K562 (cell line): Measurements from ENCODE around the gene EZH2. TPM values are rescaled to one million over a fixed set of nuclear protein-coding genes. Genes with fewer than 3 reads are reported as not detected.
A peak's percentile ranks its signal among the peaks of the same experiment; 100 is the strongest.

ENCODE experiments used
- EWSR1 ChIP-seq: fragments of 450-650 bp; IDR thresholded peaks from 2 replicates; pipeline ENCODE4 v1.6.1; 2018; ENCODE audit warnings: borderline replicate concordance, mild to moderate bottlenecking, low read depth, moderate library complexity; ENCODE audit not compliant: partially characterized antibody
- KLF13 ChIP-seq: fragments of 450-650 bp; IDR thresholded peaks from 2 replicates; pipeline ENCODE4 v1.6.1; 2016; ENCODE audit warnings: missing genetic modification characterization, low read depth, mild to moderate bottlenecking, missing compliant biosample characterization, moderate library complexity, borderline replicate concordance
- RBM14 ChIP-seq: fragments of 200-400 bp; formaldehyde crosslinking; IDR thresholded peaks from 2 replicates; pipeline ENCODE4 v1.6.1; 2018; ENCODE audit warnings: low read depth, mild to moderate bottlenecking, low read length, moderate library complexity, borderline replicate concordance; ENCODE audit not compliant: insufficient read depth
- SRSF7 ChIP-seq: fragments of 200-400 bp; formaldehyde crosslinking; optimal IDR thresholded peaks from 2 replicates; pipeline ENCODE3; 2017; ENCODE audit warnings: mild to moderate bottlenecking, low read depth, low read length
- YY1 ChIP-seq, 3 experiments: IDR thresholded peaks; 2 replicates each; pipeline ENCODE4 v1.6.1; 2011; ENCODE audit warnings: low read length in 2 of 3, mild to moderate bottlenecking in 2 of 3, moderate library complexity in 2 of 3, borderline replicate concordance in 1 of 3, control low read depth in 1 of 3, low read depth in 1 of 3; ENCODE audit not compliant: insufficient read depth in 3 of 3, insufficient replicate concordance in 2 of 3, control insufficient read depth in 1 of 3, insufficient read length in 1 of 3; ENCODE audit errors: extremely low read depth in 1 of 3
- polyA plus RNA-seq, 8 experiments: library from polyadenylated mRNA; depleted of rRNA in 4 of 8; stranded (reverse) in 5 of 8; unstranded in 3 of 8; fragments of >200 nt; fragmentation: Nextera tagmentation in 2 of 8; fragmentation: Illumina TruSeq in 1 of 8; extraction: Ambion mirVana in 2 of 8; extraction: Trizol in 1 of 8; gene quantifications; 2 replicates each; pipeline versions ENCODE4 v1.2.1 to v1.2.3, GENCODE V29; 2011 to 2014; ENCODE audit warnings: inconsistent platforms in 1 of 8, missing spikeins in 1 of 8
- total RNA-seq, 7 experiments: library from RNA; depleted of rRNA in 6 of 7; stranded (reverse); fragments of >200 nt in 6 of 7; fragmentation: Illumina TruSeq in 2 of 7; extraction: Trizol in 2 of 7; gene quantifications; 2 replicates each; pipeline versions ENCODE4 v1.2.1 to v1.2.3, GENCODE V29; 2011 to 2021; ENCODE audit warnings: low replicate concordance in 1 of 7
- TF ChIP-seq, protein P1 (sequence below): sonication (generic); formaldehyde crosslinking; IDR thresholded peaks from 2 replicates; pipeline ENCODE4 v1.9.0; 2022; ENCODE audit warnings: mild to moderate bottlenecking, missing genetic modification reagents
- TF ChIP-seq, protein P2 (sequence below), 2 experiments: fragments of 450-650 bp in 1 of 2; IDR thresholded peaks; 2 replicates each; pipeline ENCODE4 v1.6.1; 2011 to 2017; ENCODE audit warnings: low read depth in 2 of 2, antibody characterized with exemption in 1 of 2, borderline replicate concordance in 1 of 2, low read length in 1 of 2, mild to moderate bottlenecking in 1 of 2, mixed read lengths in 1 of 2; ENCODE audit not compliant: control insufficient read depth in 1 of 2
- TF ChIP-seq, protein P3 (sequence below), 2 experiments: fragments of 450-650 bp in 1 of 2; sonication (generic) in 1 of 2; formaldehyde crosslinking in 1 of 2; IDR thresholded peaks in 1 of 2; conservative IDR thresholded peaks in 1 of 2; 2 replicates each; pipeline versions ENCODE4 v1.6.1 to v1.8.1; 2016 to 2023; ENCODE audit warnings: mild to moderate bottlenecking in 2 of 2, moderate library complexity in 2 of 2, inconsistent platforms in 1 of 2, missing genetic modification reagents in 1 of 2
- TF ChIP-seq, protein P4 (sequence below), 2 experiments: fragments of 450-650 bp; formaldehyde crosslinking in 1 of 2; IDR thresholded peaks; 2 replicates each; pipeline versions ENCODE4 v1.4.0 to v1.6.1; 2014 to 2020; ENCODE audit warnings: mild to moderate bottlenecking in 2 of 2, borderline replicate concordance in 1 of 2, low read depth in 1 of 2

Gene EZH2
- total and polyA plus RNA-seq, 9 of the 15 experiments (the other 6 are each of a cell fraction or from before 2014, with no cell fraction given), result 48.7 to 175 (median 98.6) TPM

DNA sequence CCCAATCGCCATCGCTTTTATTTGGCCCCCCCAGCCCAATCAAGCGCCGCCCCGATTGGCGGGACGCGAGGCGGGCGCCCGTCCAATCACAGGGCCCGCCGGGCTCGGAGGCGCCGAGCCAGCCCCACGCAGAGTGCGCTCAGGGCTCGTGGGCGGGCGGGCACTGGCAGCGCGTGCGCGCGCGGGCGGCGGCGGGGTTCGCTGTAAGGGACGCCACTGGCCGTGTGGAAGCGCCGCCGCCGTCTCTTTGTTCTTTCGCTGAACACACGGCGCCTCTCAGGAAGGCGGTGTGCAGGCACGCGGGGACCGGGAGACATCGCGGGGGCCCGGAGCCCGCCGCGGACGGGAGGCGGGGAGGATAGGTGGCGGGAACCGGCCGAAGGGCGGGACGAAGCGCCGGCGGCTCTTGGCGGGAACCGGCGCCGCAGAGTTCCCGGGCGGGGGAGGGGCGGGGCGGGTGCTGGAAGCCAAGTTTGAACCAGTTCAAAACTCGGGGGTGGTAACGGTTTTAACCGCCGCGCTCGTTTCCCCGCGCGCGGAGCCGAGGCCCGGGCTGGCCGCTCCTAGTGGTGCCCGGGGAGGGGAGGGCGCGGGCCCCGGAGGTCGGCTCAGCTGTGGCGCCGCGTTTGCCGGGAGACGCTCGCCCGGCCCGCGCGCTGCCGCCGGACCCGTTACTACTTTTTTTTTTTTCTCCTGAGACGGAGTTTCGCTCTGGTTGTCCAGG is 370 bp upstream of the EZH2 start (continued):
- TF ChIP-seq, protein P1, sequence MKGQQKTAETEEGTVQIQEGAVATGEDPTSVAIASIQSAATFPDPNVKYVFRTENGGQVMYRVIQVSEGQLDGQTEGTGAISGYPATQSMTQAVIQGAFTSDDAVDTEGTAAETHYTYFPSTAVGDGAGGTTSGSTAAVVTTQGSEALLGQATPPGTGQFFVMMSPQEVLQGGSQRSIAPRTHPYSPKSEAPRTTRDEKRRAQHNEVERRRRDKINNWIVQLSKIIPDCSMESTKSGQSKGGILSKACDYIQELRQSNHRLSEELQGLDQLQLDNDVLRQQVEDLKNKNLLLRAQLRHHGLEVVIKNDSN (CRISPR knock-in tag), result no peak; the same call in 1 of the 2 replicates
- TF ChIP-seq EWSR1 (no peak), SRSF7 (no peak), KLF13 (tag) (peak; percentile 76; the same call in 1 of the 2 replicates), YY1 (IDR thresholded peaks at IDR 0.05; ENCODE audit: borderline replicate concordance in 1 of 3, control insufficient read depth in 1 of 3, extremely low read depth in 1 of 3, insufficient read depth in 3 of 3, insufficient read length in 1 of 3, insufficient replicate concordance in 2 of 3, low read depth in 1 of 3, low read length in 2 of 3) (peak in 2 of 3 experiments; percentile 72 to 73), RBM14 (0 out of 2 replicates have a peak, but pooled peaks have one; percentile 26)
- TF ChIP-seq, protein P2, sequence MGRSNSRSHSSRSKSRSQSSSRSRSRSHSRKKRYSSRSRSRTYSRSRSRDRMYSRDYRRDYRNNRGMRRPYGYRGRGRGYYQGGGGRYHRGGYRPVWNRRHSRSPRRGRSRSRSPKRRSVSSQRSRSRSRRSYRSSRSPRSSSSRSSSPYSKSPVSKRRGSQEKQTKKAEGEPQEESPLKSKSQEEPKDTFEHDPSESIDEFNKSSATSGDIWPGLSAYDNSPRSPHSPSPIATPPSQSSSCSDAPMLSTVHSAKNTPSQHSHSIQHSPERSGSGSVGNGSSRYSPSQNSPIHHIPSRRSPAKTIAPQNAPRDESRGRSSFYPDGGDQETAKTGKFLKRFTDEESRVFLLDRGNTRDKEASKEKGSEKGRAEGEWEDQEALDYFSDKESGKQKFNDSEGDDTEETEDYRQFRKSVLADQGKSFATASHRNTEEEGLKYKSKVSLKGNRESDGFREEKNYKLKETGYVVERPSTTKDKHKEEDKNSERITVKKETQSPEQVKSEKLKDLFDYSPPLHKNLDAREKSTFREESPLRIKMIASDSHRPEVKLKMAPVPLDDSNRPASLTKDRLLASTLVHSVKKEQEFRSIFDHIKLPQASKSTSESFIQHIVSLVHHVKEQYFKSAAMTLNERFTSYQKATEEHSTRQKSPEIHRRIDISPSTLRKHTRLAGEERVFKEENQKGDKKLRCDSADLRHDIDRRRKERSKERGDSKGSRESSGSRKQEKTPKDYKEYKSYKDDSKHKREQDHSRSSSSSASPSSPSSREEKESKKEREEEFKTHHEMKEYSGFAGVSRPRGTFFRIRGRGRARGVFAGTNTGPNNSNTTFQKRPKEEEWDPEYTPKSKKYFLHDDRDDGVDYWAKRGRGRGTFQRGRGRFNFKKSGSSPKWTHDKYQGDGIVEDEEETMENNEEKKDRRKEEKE (IDR thresholded peaks at IDR 0.05; ENCODE audit: borderline replicate concordance in 1 of 2, control insufficient read depth in 1 of 2, low read depth in 2 of 2, low read length in 1 of 2), result peak in 1 of 2 experiments; percentile 80; a peak in 2 of 4 replicates
- TF ChIP-seq, protein P3, sequence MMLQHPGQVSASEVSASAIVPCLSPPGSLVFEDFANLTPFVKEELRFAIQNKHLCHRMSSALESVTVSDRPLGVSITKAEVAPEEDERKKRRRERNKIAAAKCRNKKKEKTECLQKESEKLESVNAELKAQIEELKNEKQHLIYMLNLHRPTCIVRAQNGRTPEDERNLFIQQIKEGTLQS (IDR thresholded peaks at IDR 0.05), result no peak
- TF ChIP-seq, protein P3 (CRISPR knock-in tag; conservative IDR thresholded peaks at IDR 0.05), result peak; percentile 77
- TF ChIP-seq, protein P4, sequence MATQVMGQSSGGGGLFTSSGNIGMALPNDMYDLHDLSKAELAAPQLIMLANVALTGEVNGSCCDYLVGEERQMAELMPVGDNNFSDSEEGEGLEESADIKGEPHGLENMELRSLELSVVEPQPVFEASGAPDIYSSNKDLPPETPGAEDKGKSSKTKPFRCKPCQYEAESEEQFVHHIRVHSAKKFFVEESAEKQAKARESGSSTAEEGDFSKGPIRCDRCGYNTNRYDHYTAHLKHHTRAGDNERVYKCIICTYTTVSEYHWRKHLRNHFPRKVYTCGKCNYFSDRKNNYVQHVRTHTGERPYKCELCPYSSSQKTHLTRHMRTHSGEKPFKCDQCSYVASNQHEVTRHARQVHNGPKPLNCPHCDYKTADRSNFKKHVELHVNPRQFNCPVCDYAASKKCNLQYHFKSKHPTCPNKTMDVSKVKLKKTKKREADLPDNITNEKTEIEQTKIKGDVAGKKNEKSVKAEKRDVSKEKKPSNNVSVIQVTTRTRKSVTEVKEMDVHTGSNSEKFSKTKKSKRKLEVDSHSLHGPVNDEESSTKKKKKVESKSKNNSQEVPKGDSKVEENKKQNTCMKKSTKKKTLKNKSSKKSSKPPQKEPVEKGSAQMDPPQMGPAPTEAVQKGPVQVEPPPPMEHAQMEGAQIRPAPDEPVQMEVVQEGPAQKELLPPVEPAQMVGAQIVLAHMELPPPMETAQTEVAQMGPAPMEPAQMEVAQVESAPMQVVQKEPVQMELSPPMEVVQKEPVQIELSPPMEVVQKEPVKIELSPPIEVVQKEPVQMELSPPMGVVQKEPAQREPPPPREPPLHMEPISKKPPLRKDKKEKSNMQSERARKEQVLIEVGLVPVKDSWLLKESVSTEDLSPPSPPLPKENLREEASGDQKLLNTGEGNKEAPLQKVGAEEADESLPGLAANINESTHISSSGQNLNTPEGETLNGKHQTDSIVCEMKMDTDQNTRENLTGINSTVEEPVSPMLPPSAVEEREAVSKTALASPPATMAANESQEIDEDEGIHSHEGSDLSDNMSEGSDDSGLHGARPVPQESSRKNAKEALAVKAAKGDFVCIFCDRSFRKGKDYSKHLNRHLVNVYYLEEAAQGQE (IDR thresholded peaks at IDR 0.05; ENCODE audit: borderline replicate concordance), result peak; percentile 57
- TF ChIP-seq, protein P4 (CRISPR knock-in tag; IDR thresholded peaks at IDR 0.05; ENCODE audit: low read depth), result no peak
